IgD-negative memory B cell (primary cell): Measurements from ENCODE around the gene S100P. TPM values are rescaled to one million over a fixed set of nuclear protein-coding genes. Genes with fewer than 3 reads are reported as not detected.

Experiments
- H3K27ac Mint-ChIP-seq, 3 donors: one replicate each; pipeline ENCODE4 v1.8.0; 2020 to 2022; ENCODE audit warnings: mild to moderate bottlenecking in 3 of 3, mixed read lengths in 3 of 3, moderate library complexity in 1 of 3
- H3K27me3 Mint-ChIP-seq: one replicate; pipeline ENCODE4 v1.8.0; 2021; ENCODE audit warnings: mixed read lengths
- H3K36me3 Mint-ChIP-seq: one replicate; pipeline ENCODE4 v1.8.0; 2020; ENCODE audit warnings: mild to moderate bottlenecking, mixed read lengths
- H3K4me1 Mint-ChIP-seq, 3 donors: one replicate each; pipeline ENCODE4 v1.8.0; 2020 to 2022; ENCODE audit warnings: mixed read lengths in 3 of 3, mild to moderate bottlenecking in 1 of 3
- H3K4me3 Mint-ChIP-seq, 4 donors: one replicate each; pipeline ENCODE4 v1.8.0; 2020 to 2022; ENCODE audit warnings: mild to moderate bottlenecking in 4 of 4, mixed read lengths in 4 of 4, moderate library complexity in 3 of 4
- H3K9me3 Mint-ChIP-seq, 3 donors: one replicate each; pipeline ENCODE4 v1.8.0; 2020 to 2021; ENCODE audit warnings: mixed read lengths in 3 of 3, mild to moderate bottlenecking in 1 of 3
- polyA plus RNA-seq: library from polyadenylated mRNA; unstranded; fragments of 300-500 nt; fragmentation: Illumina TruSeq; gene quantifications from one replicate; pipeline ENCODE4 v1.2.3, GENCODE V29; 2021

S100P gene
- polyA plus RNA-seq, 1 donor from 2014 or later: not detected

DNA sequence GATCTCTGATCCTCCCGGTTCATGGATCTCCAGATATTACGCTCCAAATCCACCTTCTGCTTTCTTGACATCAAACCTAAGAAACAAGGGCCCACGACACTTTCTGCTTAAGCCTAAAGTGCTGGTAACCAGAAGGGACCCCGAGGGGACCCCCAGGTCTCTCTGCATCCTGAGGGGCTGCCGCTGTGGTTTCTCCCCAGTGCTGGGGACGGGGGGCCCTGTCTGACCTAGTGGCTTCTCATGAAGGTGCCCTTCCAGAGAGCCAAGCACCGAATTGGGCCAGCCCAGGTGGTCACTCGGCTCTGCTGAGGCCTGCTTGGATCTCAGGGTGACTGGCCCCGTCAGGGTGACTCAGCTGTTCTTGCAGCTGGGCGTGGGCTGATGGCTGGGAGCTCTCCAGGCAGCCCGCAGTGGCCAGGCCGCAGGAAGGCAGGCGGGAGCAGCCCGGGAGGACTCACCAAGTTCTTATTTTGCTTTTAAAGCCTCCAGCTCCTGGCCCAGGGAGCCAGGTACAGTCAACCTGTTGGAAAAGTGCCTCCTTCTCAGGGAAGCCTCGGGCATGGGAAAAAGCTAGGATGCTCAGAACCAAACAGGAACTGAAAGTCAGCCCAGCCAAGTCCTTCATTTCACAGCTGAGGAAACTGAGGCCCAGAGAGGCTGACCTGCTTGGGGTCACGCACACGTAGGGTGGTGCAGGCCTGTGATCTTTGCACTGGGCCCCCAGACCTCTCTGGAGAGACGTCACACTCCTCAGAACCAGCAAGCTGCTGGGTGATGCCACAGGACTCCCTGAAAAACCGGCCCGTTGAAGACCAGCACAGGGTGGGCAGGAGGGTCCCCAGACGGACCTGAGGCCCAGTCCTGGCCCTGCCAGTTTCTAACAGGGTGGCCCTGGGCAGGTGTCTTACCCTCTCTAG lies 39.0 kb downstream of the S100P start:
- H3K4me1 Mint-ChIP-seq: no peaks in the 10 kb centered on the region
- no peaks in the 10 kb centered on the region for H3K36me3 Mint-ChIP-seq
- no peaks in the 10 kb centered on the region for H3K9me3 Mint-ChIP-seq
- peaks cover 15% of the 10 kb centered on the region for H3K27me3 Mint-ChIP-seq
- no peak overlapping the region for H3K27ac Mint-ChIP-seq
- no peak overlapping the region for H3K4me3 Mint-ChIP-seq

DNA sequence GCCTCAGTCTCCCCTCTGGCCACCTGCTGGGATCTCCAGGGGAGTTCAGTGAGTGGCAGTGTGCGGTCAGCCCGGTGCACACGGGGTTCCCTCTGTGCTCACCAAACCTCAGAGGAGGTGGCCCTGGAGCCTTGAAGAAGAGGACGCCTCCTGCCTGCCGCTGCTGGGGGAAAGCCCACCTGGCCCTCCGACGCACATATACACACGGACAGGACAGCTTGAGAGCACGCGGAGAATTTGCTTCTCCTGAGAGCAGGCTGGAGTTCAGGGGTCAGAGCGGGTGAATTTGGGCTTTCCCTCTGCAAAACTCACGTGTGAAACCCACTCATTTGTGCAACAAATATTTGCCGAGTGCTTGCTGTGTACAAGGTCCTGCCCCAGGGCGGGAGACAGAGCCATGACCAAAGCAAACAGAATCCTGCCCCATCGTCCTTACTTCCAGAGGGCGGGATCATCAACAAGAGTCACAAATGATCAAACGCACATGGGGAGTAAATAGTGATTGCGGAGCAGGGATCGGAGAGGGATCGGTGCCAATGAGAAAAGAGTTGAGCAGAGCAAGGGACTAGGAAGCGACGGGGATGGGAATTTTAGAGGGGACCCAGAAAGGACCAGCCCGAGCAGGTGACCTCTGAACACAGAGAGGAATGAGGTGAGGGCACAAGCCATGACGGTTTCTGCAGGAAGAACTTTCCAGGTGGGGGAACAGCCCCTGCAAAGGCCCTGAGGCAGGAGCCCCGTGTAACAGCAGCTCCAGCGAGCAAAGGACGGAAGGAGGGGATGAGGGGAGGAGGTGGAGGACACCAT lies 39.9 kb downstream of the S100P start:
- H3K9me3 Mint-ChIP-seq: no peaks in the 10 kb centered on the region
- H3K36me3 Mint-ChIP-seq: no peaks in the 10 kb centered on the region
- no peak overlapping the region for H3K4me3 Mint-ChIP-seq
- peaks cover 15% of the 10 kb centered on the region for H3K27me3 Mint-ChIP-seq
- H3K27ac Mint-ChIP-seq: no peak overlapping the region
- H3K4me1 Mint-ChIP-seq: no peaks in the 10 kb centered on the region

DNA sequence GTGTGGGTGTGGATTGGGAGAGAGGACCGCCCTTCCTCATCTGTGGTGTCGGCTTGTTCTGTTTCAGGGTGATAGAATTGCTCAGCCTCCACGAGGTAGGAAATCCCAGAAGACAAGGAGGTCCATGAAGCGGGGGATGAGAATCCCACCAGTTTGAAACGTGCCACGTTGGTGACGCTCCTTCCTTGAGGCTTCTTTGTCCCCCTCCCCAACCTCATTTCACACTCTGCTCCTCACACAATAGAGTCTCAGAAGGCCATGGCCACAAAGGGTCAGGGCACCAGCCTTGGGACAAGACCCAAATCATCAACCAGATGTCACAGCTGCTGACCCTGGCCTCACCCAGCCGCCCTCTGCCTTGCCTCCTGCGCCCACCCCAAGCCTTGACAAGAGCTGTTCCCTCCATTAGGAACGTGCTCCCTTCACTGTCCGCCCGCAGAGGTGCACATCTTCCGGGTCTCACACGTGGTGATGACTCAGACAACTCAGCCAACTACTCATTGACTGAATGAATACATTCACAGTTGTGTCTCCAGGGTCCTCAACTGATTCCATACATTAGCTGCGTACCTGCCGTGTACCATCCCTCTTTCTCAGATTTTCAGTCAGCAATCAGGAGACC lies 40.6 kb downstream of the S100P start:
- Mint-ChIP-seq H3K27me3 (peaks cover 19% of the 10 kb centered on the region), H3K4me1 (no peaks in the 10 kb centered on the region), H3K27ac (no peak overlapping the region), H3K4me3 (no peak overlapping the region), H3K36me3 (no peaks in the 10 kb centered on the region), H3K9me3 (no peaks in the 10 kb centered on the region)

DNA sequence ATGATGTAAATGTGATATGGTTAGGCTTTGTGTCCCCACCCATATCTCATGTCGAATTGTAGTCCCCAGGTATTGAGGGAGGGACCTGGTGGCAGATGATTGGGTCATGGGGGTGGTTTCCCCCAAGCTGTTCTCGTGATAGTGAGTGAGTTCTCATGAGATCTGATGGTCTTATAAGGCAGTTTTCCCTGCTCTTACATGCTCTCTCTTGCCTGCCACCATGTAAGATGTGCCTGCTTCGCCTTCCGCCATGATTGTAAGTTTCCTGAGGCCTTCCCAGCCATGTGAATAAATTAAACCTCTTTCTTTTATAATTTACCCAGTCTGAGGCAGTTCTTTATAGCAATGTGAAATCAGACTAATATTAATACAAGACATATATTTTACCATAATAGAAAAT lies 46.2 kb downstream of the S100P start:
- no peaks in the 10 kb centered on the region for H3K4me1 Mint-ChIP-seq
- peak overlapping the region in 1 of 4 donors; percentile 47 for H3K4me3 Mint-ChIP-seq
- H3K27me3 Mint-ChIP-seq: peaks cover 11% of the 10 kb centered on the region
- H3K9me3 Mint-ChIP-seq: peaks cover 0 to 1% (median 0%) of the 10 kb centered on the region in 3 donors
- no peak overlapping the region for H3K27ac Mint-ChIP-seq
- H3K36me3 Mint-ChIP-seq: no peaks in the 10 kb centered on the region

DNA sequence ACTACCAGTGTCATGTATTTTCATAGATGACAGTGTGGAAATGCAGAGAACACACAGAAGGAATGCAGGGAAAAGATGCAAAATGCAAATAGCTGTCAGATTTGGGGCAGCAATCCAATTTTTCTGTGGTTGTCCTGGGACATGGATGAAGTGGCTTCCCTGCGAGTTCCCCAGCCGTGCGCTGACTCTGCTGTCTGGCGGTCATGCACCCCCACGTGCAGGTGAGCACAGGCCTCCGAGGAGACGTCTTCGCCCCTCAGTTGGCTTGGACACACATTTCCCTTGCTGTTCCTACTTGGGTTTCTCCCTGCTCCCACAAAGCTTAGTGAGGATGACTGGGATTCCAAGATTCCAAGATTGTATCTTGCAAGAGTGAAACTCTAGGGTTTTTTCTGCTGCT lies 46.7 kb downstream of the S100P start:
- H3K36me3 Mint-ChIP-seq: no peaks in the 10 kb centered on the region
- peaks cover 12% of the 10 kb centered on the region for H3K27me3 Mint-ChIP-seq
- H3K27ac Mint-ChIP-seq: no peak overlapping the region
- H3K4me3 Mint-ChIP-seq: no peak overlapping the region
- peaks cover 0 to 1% (median 0%) of the 10 kb centered on the region in 3 donors for H3K9me3 Mint-ChIP-seq
- no peaks in the 10 kb centered on the region for H3K4me1 Mint-ChIP-seq

DNA sequence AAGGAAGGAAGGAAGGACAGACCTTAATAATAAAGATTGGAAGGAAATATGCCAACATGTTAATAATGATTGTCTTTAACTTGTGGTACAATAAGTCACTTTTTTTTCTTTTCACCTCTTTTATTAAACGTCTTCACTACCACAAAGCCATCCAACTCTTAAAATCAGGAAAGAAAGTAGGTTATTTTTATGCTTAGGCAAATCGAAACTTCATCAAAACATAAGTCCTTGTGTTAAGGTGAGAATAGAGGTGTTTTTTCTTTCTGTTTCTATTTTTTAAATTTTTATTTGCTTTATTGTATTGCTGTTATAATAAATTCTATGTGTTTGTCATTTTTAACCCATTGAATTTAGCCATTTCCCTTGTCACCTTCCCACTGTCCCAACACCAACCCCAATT lies 48.8 kb downstream of the S100P start:
- peaks cover 0 to 1% (median 0%) of the 10 kb centered on the region in 3 donors for H3K9me3 Mint-ChIP-seq

DNA sequence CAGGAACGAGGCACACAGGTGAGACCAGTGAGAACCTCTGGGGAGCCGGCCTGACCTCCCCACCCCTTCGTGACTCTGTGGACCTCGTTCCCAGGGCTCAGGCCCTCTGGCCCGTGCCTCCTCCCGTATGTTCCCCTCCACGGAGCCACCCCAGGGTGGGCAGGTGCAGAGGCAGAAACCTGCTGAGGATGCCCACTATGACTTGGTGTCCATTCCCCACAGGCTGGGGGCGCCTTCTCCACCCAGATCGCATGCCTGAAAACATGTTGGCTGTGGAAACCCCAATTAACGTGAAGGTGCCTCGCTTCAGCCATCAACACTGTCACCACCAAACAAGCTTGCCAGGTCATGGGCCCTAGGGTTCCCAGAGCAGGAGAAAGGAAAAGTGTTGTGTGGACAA lies 49.3 kb downstream of the S100P start:
- Mint-ChIP-seq H3K27ac (no peak overlapping the region), H3K4me3 (no peak overlapping the region), H3K9me3 (peaks cover 0 to 1% (median 0%) of the 10 kb centered on the region in 3 donors), H3K4me1 (no peaks in the 10 kb centered on the region), H3K27me3 (peaks cover 16% of the 10 kb centered on the region), H3K36me3 (no peaks in the 10 kb centered on the region)

More for the DNA sequence above, 48.8 kb downstream of the S100P start:
- Mint-ChIP-seq H3K4me3 (no peak overlapping the region), H3K27ac (no peak overlapping the region), H3K27me3 (peaks cover 16% of the 10 kb centered on the region), H3K36me3 (no peaks in the 10 kb centered on the region), H3K4me1 (no peaks in the 10 kb centered on the region)

Other genes with a start within 250 kb of the S100P start
- not detected for gene PPP2R2C, start 221.3 kb upstream of the S100P start, polyA plus RNA-seq
- gene MAN2B2, start 118.7 kb upstream of the S100P start, polyA plus RNA-seq: 22.5 TPM
- 130 TPM for gene MRFAP1, start 53.2 kb upstream of the S100P start, polyA plus RNA-seq
- gene MRFAP1L1, start 16.0 kb downstream of the S100P start, polyA plus RNA-seq: 69.2 TPM
- gene BLOC1S4, start 22.3 kb downstream of the S100P start, polyA plus RNA-seq: 55.9 TPM
- gene KIAA0232, start 88.8 kb downstream of the S100P start, polyA plus RNA-seq: 9.3 TPM
- 28.2 TPM for gene TBC1D14, start 215.9 kb downstream of the S100P start, polyA plus RNA-seq